Measurements from ENCODE around the gene MESP2. TPM values are rescaled to one million over a fixed set of nuclear protein-coding genes. Genes with fewer than 3 reads are reported as not detected.

The MESP2 gene
- total RNA-seq, 2 donors from 2014 or later = 0.22 to 1.3 TPM

DNA sequence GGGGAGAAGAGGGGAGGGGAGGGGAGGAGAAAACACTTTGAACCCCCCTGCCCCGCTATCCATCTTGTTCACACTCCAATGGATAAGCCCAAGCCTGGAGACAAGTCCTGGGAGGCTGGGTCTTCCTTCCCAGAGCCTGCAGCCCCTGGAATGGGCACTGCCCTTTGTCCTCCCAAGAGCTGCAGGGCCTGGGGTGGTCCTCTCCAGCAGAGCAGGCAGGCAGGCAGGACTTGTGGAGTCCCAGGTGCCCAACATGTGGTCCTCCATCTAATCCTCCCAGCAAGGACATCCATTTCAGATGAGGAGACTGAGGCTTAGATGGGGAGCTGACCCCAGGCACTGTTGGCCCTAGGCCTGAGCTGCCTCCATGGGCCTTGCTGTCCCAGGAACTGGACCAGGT is 10.4 kb upstream of the MESP2 start:
- Mint-ChIP-seq H3K9me3 (no peaks in the 10 kb centered on the region), H3K27me3 (ENCODE audit: insufficient read depth) (peaks cover 35% of the 10 kb centered on the region), H3K4me1 (no peaks in the 10 kb centered on the region), H3K36me3 (ENCODE audit: low read depth) (no peaks in the 10 kb centered on the region), H3K4me3 (no peak overlapping the region), H3K27ac (no peak overlapping the region)
- no CpG with 5 or more reads among the region's 1 CpG for WGBS, 2 experiments (ENCODE audit: insufficient coverage in 1 of 2, insufficient read length in 1 of 2)
- Histone ChIP-seq H3K9me3 (ENCODE audit: control insufficient read depth, low read length) (no peaks in the 10 kb centered on the region), H3K27ac (ENCODE audit: low read depth, low read length) (no peak overlapping the region), H3K36me3 (ENCODE audit: control insufficient read depth, insufficient read depth, low read length) (no peaks in the 10 kb centered on the region), H3K9ac (ENCODE audit: extremely low read depth, low read length, poor library complexity, severe bottlenecking) (no peak overlapping the region), H3K27me3 (ENCODE audit: control insufficient read depth, insufficient read depth, low read length, poor library complexity, severe bottlenecking) (no peaks in the 10 kb centered on the region), H3K4me3 (ENCODE audit: low read length) (no peak overlapping the region), H3K4me1 (ENCODE audit: control insufficient read depth, insufficient read depth, low read length) (no peaks in the 10 kb centered on the region)
- TF ChIP-seq, protein P1, sequence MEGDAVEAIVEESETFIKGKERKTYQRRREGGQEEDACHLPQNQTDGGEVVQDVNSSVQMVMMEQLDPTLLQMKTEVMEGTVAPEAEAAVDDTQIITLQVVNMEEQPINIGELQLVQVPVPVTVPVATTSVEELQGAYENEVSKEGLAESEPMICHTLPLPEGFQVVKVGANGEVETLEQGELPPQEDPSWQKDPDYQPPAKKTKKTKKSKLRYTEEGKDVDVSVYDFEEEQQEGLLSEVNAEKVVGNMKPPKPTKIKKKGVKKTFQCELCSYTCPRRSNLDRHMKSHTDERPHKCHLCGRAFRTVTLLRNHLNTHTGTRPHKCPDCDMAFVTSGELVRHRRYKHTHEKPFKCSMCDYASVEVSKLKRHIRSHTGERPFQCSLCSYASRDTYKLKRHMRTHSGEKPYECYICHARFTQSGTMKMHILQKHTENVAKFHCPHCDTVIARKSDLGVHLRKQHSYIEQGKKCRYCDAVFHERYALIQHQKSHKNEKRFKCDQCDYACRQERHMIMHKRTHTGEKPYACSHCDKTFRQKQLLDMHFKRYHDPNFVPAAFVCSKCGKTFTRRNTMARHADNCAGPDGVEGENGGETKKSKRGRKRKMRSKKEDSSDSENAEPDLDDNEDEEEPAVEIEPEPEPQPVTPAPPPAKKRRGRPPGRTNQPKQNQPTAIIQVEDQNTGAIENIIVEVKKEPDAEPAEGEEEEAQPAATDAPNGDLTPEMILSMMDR (conservative IDR thresholded peaks at IDR 0.05) = no peak
- no peak for DNase-seq

DNA sequence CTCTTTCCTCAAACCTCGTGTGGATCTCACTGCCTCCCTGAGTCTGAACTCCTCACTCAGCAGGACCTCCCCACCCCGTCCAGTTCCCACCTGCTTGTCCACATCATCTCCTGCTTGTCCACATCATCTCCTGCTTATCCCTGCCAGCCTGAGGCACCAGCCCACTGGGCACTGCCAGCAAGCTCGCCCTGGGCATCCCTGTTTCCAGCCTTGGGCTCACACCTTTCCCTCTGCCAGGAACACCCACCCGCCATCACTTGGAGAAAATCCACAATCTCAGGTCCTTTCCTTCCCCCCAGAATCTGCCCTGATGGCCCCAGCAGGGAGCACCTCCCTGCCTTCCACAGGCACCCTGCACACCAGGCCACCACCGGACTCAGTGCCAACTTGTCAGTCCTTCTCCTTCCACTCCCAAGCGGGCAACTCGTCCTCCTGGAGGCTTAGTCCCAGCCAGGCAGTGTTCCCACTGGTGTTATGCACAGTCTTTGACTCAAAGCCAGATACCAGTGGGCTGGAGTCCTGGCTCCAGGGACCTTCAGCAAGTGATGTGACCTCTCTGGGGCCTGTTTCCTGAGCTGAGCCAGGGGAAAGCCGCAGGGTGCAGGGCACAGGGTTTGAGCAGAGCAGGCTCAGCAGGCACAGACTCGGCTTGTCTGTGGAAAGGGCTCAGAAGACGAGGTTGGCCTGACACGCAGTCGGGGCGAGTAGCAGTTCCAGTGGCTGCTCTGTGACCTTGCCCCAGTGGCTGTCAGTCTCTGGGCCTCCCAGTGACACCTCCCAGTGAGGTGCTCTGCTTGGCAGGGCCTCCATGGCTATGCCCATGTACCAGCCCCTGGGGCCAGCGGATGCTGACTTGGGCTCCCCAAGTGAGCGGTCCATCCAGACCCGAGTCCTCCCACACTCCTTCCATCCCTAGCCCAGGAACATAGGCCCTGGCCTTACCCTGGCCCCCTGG is 9.5 kb upstream of the MESP2 start:
- no peaks in the 10 kb centered on the region for H3K36me3 Mint-ChIP-seq (ENCODE audit: low read depth)
- Histone ChIP-seq H3K4me3 (ENCODE audit: low read length) (no peak overlapping the region), H3K27me3 (ENCODE audit: control insufficient read depth, insufficient read depth, low read length, poor library complexity, severe bottlenecking) (no peaks in the 10 kb centered on the region), H3K9me3 (ENCODE audit: control insufficient read depth, low read length) (no peaks in the 10 kb centered on the region), H3K9ac (ENCODE audit: extremely low read depth, low read length, poor library complexity, severe bottlenecking) (no peak overlapping the region), H3K4me1 (ENCODE audit: control insufficient read depth, insufficient read depth, low read length) (no peaks in the 10 kb centered on the region), H3K36me3 (ENCODE audit: control insufficient read depth, insufficient read depth, low read length) (no peaks in the 10 kb centered on the region), H3K27ac (ENCODE audit: low read depth, low read length) (no peak overlapping the region)
- peak overlapping the region; percentile 15 for H3K27ac Mint-ChIP-seq
- peaks cover 29% of the 10 kb centered on the region for H3K27me3 Mint-ChIP-seq (ENCODE audit: insufficient read depth)
- TF ChIP-seq, protein P1 (conservative IDR thresholded peaks at IDR 0.05) = no peak
- no peaks in the 10 kb centered on the region for H3K9me3 Mint-ChIP-seq
- H3K4me3 Mint-ChIP-seq = no peak overlapping the region
- no peak for DNase-seq
- 93 to 98% methylated on average over 7 to 16 of the region's 16 CpGs for WGBS, 2 experiments (ENCODE audit: insufficient coverage in 1 of 2, insufficient read length in 1 of 2)
- no peaks in the 10 kb centered on the region for H3K4me1 Mint-ChIP-seq

DNA sequence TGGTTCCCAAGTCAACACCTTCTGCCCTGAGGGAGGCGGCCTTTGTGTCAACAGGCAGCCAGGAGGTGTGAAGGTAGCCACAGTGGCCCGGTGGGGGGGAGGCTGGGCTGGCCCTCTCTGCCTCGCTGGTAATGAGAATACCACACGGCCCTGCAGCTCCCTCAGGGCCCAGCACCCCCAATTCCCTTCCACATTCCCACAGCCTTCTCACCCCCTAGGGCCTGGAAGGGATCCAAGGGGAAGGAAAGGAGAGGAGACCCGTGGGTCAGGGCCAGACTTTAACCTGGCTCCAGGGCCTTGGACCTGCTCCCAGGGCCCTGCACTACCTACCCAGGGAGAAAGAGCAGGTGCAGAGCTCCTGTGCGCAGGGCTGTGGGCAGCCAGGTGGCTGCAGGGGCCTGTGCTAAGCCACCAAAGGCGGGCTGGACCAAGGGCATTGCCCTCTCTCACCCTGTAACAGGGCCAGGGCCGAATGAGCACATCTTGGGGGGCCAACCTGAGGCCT is 8.7 kb upstream of the MESP2 start:
- H3K36me3 ChIP-seq (ENCODE audit: control insufficient read depth, insufficient read depth, low read length) = no peaks in the 10 kb centered on the region
- H3K27me3 ChIP-seq (ENCODE audit: control insufficient read depth, insufficient read depth, low read length, poor library complexity, severe bottlenecking) = no peaks in the 10 kb centered on the region
- Mint-ChIP-seq H3K4me3 (no peak overlapping the region), H3K36me3 (ENCODE audit: low read depth) (no peaks in the 10 kb centered on the region), H3K27ac (no peak overlapping the region), H3K4me1 (no peaks in the 10 kb centered on the region), H3K27me3 (ENCODE audit: insufficient read depth) (peaks cover 24% of the 10 kb centered on the region), H3K9me3 (no peaks in the 10 kb centered on the region)
- no peak overlapping the region for H3K4me3 ChIP-seq (ENCODE audit: low read length)
- TF ChIP-seq, protein P1 (conservative IDR thresholded peaks at IDR 0.05) = no peak
- DNase-seq = peak; percentile 82
- WGBS, 2 experiments (ENCODE audit: insufficient coverage in 1 of 2, insufficient read length in 1 of 2) = 83 to 92% methylated on average over 2 to 8 of the region's 8 CpGs
- no peaks in the 10 kb centered on the region for H3K9me3 ChIP-seq (ENCODE audit: control insufficient read depth, low read length)
- no peak overlapping the region for H3K9ac ChIP-seq (ENCODE audit: extremely low read depth, low read length, poor library complexity, severe bottlenecking)
- H3K27ac ChIP-seq (ENCODE audit: low read depth, low read length) = no peak overlapping the region
- H3K4me1 ChIP-seq (ENCODE audit: control insufficient read depth, insufficient read depth, low read length) = no peaks in the 10 kb centered on the region
